ENCODE measurements around the gene GNG4.
A peak's percentile ranks its signal among the peaks of the same experiment; 100 is the strongest.

The GNG4 gene

DNA sequence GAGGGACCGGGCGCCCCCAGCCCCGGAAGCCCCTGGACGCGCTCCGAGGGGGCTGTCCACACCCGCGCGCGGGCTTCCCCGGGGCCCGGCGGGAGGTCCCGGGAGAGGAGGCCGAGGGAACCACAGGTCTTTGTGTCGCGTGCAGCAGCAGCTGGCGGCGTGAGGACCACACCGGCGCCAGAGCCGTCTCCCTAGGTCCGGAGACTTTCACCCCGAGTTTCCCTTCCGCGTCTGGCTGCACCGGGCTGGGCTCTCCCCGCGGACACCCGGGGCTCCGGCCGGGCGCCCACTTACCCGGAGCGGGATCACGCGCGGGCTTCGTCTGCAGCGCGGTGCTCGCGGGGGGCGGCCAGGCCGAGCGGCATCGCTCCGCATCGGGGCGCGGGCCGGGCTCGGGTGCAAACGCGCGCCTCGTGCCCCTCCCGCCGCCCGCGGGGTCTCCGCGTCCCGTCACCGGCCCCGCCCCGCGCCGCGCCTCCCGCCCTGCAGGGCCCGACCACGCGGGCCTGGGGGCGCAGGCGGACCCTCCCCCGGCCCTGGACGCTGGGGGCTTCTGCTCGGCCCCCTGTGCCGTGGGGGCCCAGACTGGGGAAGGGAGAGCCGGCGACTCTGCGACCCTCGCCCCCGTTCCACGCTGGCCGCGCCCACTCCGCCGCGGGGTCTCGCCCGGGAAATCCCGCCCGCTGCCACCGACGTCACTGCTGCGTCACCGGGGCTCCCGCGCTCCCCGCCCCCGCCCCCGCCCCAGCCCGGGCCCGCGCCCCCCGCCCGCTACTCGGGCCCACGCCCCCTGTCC, at the start of gene GNG4:
TSS of gene GNG4 (minus strand) at position 417 of the 796 bp plus-strand sequence. CDS start 65,946 bp downstream, outside the sequence.
- DNase-seq (ENCODE audit: low read depth in 2 of 2), result peak in 1 of 2 donors; percentile 20

DNA sequence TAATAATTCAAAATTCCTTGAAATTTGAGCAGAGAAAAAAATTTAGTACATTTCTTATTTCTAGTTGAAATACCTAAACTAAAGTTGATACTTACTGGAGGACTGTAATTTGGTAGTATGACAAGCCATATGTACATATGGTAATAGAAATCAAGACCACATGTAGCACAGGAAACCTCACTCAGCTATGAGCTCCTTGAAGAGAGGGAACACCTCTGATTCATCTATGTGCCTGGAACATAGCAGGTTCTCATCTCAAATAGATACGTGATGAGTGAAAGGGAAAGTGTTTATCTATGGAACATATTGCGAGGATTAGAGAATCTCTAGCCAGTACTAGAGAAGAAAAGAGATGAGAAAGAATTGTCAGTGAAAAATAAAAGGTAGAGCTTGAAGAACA, 47.9 kb upstream of the GNG4 start:
- no peak for DNase-seq (ENCODE audit: low read depth in 2 of 2)

DNA sequence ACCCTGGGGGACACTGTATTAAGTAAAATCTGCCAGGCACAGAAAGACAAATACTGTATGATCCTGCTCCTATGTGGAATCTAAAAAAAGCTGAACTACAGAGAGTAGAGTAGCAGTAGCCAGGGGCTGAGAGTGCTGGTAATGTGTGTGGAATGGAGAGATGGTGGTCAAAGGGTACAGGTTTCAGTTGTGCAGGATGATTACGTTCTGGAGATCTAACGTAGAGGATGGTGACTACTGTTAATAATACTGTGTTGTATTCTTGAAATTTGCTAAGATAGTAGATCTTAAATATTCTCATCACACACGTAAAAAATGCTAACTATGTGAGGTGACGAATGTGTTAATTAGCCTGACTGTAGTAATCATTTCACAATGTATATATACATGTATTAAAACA, 39.8 kb upstream of the GNG4 start:
- no peak for DNase-seq (ENCODE audit: low read depth in 2 of 2)

DNA sequence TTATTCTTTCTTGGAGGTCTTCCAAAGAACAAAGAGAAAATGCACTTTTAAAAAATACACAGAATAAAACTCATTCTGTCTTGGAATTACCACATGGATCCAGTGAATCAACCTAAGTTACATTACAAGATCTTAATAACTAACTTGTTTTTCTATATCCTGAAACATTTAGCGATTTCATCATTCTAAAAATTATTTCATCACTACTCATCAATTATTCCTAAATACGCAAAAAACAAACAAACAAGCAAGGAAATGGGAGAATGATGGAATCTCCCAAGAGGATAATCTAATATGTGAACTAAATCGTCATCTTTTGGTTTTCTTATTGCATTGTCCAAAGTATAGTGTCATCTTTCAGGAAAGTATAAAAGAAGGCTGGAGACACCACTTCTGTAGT, 38.5 kb upstream of the GNG4 start:
- DNase-seq (ENCODE audit: low read depth in 2 of 2), result no peak

DNA sequence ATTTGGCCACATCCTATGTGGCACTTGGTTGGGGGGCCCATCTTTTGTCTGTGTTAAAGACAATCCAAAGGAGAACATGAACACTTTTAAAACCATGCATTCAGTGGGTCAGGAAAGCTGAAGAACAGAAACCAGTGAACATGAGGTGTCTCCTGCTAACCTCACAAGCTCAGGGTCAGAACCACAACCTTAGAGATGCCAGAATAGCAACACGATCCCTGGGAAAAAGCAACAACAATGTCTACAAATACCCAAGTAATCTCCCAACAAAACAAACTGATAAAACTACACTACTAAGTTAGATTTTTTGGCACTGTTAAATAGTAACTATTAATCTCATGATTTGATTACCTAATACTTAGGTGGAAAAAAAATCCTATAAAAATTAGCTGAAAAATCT, 34.1 kb upstream of the GNG4 start:
- DNase-seq (ENCODE audit: low read depth in 2 of 2), result no peak

DNA sequence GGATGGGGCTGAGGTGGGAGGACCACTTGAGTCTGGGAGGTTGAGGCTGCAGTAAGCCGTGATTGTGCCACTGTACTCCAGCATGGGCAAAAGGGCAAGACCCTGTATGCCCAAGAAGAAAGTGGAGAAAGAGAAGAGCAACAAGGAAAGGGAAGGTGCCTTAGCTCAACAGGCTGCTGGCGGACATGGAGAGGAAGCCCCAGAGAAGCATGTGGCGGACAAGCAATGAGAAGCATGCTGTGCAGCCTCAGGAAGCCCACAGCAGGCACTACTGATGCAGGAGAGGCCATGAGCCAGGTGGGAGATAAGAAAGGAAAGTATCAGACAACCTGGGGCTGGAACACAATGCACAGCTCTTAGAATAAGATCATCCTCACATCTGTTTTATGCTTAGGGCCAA, 32.6 kb upstream of the GNG4 start:
- no peak for DNase-seq (ENCODE audit: low read depth in 2 of 2)

DNA sequence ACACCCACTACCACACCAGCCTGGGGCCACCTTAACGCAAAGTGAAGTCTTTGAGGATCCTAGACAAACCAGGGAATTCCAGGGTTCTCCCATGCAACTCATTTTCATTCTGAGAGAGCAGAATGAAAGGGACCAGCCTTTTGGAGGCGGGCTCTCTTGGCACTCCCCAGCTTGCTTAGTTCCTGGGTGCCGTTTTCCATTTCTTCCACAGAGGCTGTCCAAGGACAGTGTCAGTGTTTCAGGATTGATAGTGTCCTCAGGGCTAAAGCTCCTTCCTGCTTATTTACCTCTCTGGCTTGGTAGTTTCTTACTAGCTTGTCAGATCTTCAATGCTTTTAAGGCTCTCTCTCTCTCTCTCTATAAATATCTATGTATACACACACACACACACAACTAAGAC, 30.1 kb upstream of the GNG4 start:
- no peak for DNase-seq (ENCODE audit: low read depth in 2 of 2)

DNA sequence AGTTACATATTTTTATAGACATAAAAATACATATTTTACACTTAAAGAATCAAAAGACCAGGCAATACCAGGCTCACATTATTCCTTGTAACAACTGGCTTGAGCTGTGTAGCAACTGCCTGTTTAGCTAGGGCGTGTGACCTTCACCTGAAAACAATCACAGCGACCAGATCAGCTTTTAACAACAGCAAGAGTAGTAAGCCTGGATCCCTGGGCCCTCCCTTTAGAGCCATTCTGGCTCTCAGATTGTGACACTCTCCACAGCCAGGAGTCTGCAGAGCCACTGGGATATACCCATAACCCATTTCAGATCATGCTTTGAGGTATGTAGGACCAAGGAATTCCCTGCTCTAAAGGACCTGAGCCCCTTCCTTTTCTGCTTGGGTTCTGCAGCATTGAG, 29.4 kb upstream of the GNG4 start:
- no peak for DNase-seq (ENCODE audit: low read depth in 2 of 2)

DNA sequence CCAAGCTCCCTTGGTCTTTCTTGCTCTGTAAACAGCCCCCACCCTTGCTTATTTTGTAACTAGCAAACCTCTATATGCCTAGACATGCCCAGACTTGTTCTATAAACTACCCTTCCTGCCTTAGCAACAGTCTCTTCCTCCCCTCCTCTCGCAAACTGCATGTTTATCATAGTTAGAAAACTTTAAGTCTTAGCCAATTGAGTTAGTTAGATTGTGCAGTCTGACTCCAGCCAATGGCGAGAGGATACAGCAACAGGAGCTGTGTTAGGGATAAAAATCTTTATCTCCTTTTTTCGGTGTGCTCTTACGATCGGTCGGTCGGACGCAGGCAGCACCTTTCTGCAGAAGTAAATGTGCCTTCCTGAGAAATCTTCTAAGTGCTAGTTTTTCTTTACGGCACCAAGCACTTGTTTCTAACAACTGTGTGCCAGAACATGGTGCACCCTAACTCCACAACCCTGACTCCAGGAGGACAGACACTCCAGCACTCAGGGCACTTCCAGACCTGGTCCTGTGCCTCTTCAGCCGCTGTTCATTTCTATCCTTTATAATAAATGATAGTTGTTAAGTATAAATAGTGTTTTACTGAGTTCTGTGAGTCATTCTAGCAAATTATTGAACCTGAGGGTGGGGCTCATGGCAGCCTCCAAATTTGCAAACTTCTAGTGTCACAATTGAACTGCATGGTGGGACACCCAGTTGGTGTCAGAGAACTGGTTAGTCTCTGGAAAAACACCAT, 25.7 kb upstream of the GNG4 start:
- no peak for DNase-seq (ENCODE audit: low read depth in 2 of 2)

DNA sequence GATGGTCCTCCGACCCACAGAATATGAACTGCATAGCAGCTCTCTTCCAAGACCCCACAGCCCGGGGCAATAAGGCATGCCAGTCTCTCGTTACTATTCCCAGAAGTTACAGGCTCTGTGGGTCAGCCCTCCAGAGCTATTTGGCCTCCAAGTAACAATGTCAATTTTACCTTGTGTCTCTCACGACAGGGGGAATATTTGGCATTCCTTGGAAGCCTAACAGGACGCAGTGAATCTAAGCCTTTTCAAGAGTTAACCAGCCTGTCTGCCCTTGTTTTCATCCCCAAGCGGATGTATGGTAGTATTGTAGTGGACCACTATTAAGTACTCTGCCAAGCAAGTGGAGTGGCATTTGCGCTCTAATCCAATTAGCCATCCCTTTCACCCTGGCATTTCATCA, 24.4 kb upstream of the GNG4 start:
- DNase-seq (ENCODE audit: low read depth in 2 of 2), result no peak

DNA sequence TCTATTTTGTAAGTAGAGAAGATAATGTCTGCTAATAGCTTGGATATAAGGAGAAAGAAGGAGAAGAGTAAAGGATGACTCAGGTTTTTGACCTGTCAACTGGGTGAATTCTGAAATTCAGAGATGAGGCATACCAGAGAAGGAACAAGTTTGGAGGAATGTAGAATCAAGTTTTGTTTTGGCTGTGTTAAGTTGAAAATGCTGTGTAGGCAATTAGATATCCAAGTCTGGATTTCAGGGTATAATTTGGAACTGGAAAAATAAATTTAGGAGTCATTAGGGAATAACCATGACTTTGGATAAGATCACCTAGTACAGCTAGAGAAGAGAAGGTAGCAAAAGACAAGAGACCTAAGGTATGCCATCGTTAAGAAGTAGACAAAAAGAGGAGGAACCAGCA, 22.4 kb upstream of the GNG4 start:
- no peak for DNase-seq (ENCODE audit: low read depth in 2 of 2)

DNA sequence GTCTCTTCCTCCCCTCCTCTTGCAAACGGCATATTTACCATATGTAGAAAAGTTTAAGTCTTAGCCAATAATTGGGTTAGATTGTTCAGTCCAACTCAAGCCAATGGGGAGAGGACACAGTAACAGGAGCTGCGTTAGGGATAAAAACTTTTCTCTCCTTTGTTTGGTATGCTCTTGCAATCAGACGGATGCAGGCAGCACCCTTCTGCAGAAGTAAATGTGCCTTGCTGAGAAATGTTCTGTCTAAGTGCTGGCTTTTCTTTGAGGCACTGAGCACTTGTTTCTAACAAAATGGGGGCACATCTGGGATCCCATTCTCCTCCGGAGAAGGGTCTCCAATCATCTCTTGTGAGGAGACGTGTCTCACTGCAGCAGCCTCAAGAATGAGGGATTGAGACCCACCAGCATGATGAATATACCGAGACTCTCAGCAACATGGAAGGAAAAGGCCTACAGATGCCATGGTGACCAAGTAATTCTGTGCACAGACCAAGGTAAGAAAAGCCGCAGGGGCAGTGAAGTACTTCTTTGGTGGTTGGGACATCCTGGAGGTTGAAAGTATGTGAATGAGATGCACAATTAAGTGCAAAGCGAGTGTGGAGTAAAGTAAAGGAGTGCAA, 20.7 kb upstream of the GNG4 start:
- no peak for DNase-seq (ENCODE audit: low read depth in 2 of 2)

DNA sequence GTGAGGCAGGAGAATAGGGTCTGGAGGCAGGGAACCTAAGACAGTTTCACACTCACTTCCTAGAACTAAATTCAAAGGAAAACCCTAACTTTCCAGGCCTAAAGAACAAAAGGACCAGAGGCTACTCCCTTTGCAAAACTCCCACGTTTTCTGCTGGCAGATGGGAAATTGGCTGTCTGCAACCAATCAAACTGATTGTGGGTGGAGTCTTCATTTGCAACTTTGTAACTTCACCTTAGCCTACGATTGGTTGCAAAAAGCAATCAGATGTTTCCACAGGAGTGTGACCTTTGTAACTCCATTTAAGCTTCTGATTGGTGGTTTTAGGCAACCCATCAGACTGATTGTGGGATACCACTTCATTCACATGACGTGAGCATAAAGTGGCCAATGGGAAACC, 19.7 kb upstream of the GNG4 start:
- no peak for DNase-seq (ENCODE audit: low read depth in 2 of 2)

DNA sequence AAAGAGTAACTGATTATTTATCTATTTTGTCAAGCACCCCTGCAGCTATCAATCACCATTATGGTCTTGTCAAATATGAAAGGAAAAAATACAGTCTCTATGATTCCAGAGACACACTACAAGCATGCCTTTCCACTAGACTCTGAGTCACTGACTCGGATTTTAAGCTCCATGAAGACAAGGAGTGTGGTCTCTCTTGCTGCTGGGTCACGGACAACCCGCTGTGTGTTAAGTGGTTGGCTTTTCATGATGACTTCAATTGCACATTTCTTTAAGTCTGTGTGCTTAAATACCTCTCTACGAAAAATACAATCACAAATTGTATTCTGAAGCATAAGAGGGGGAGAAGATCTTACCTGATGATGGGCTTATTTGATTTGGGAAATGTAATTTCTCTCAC, 14.0 kb upstream of the GNG4 start:
- no peak for DNase-seq (ENCODE audit: low read depth in 2 of 2)

DNA sequence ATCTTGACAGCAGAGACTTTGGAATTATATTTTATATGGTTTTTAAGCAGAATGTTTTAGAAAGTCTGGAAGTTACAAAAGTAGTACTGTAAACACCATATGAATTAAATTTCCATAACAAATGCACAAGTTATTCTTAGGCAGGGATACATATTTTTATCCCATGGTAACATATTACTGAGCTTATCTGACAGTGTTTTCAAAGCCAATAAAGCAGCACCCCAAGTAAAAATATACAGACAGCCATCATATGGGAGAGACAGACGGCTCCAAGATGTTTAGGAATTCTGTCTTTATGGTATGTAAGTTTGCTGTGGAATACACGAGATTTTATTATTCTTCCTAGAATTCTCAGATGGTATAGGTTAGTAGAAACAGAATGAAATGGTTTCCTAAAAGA, 12.0 kb upstream of the GNG4 start:
- no peak for DNase-seq (ENCODE audit: low read depth in 2 of 2)

DNA sequence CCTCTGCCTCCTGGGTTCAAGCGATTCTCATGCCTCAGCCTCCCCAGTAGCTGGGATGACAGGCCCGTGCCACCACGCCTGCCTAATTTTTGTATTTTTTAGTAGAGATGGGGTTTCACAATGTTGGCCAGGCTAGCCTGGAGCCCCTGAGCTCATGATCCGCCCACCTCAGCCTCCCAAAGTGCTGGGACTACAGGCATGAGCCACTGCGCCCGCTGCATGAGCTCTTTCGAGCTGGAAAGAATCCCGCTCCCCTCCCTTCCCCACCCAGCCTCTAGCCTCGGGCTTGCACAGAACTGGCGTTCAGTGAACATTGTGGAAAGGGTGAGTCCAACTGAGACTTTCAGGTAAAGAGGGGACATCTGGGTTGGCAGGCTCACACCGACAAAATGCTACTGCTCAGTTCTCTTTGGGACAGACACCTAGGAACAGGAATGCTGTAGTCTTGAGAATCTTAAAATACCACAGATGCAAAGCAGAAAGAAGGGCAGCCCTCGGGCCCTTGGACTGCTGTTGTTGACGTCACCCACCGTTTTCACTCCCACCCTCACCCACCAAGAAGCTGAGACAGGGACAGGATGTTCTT, 9.7 kb upstream of the GNG4 start:
- no peak for DNase-seq (ENCODE audit: low read depth in 2 of 2)

DNA sequence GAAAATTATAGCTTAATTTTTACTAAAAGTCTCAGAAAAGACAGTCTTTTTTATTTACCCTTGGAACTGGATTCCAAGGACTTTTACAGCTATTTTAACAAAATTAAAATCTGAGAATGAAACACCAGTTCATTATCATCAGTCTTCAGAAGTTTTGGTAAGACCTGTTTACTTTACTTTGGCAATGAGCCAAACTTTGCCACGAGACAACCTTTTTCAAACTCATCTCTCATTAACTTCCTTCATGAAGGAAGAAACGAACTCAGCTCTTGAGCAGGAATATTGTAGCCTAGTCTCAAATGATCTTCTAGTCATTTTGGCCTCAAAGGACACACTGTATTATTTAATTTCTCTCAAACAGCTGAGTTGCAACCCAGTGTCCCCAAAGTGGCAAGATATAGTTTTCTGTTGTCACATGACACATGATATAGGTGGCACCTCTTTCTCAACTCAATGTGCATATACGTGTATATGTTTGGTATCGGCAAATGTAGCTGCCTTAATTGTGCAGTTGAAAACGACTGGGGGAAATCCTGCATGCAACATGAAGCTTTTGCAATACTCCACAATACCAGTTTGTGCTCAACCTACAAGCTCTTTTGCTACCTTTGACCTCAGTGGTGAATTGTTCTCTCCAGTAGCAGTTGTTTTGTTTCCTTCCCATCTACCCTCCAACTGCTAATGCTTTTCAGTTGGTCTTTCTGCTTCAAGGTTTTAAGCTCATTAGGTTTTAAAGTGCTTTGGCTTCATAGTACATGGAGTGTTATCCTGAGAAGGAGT, 8.4 kb upstream of the GNG4 start:
- DNase-seq (ENCODE audit: low read depth in 2 of 2), result no peak

DNA sequence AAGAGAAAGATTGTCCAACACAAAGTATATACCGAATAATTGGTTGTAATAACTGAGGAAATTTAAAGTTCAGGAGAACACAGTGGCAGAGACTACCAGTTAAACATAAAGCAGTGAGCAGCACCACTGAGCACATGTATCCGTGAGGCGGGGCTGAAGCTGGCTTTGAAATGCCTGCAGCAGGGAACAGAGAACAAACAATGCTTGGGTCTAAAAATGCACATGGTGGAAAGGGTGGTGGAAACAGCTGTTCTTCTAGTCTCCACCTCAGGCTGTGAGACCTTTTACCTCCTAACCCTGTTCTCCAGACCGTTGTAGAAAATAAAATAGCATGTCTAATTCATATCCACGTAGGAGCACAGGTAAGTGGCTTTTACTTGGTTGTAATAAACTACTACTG, 7.7 kb upstream of the GNG4 start:
- no peak for DNase-seq (ENCODE audit: low read depth in 2 of 2)

DNA sequence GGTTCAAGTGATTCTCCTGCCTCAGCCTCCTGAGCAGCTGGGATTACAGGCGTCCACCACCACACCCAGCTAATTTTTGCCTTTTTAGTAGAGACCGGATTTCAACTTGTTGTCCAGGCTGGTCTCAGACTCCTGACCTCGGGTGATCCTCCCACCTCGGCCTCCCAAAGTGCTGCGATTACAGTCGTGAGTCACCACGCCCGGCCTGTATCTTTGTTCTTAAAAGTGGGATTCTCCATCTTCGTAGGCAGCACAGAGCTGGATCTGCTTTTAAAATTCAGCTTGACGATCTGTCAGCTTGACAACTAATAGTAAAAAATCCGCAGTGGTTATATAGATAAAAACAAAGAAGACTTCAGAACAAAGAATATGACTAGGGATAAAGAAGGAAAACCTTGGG, 2.8 kb upstream of the GNG4 start:
- DNase-seq (ENCODE audit: low read depth in 2 of 2), result no peak

DNA sequence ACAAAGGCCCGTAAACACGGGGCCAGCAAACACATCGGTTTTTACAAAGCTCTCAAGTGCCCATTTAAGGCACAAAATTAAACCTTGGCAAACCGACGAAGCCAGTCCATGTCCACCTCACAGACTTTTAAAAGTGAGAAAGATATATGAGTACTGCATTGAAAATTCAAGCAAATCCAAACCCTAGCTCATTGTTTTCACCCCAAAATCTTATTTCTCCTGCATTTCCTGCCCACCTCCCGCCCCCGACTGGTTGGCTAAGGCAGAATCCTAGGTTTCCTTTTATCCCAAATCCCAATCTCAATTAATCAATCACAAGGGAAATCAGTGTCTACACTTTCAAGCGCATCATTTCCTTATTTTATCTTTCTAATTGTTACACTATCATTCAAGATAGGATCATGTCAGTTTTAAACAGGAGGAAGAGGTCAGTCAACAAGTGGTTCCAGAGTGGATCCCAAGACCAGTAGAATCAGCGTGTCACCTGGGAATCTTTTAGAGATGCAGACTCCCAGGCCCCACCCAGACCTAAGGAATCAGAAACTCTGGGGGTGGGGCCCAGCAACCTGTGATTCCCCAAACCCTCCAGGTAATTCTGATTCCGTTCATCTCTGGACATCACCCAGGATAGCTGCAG, 1.7 kb upstream of the GNG4 start:
- no peak for DNase-seq (ENCODE audit: low read depth in 2 of 2)

Data from stimulated activated CD8-positive, alpha-beta memory T cell treated with anti-CD3 and anti-CD28 coated beads, Interleukin-7, amount 100 ng/mL, for 4 hours (primary cell).